GM20431 (cell line): ENCODE results near the gene GPC5.

Experiments
- in situ Hi-C: fragments of 300-500 bp; cut with MseI, MboI; formaldehyde crosslinking; loops from one replicate; pipeline ENCODE4 v1.15.0; 2020; ENCODE audit warnings: low sequenced_read_pairs; ENCODE audit not compliant: unreplicated experiment

GPC5 gene

DNA sequence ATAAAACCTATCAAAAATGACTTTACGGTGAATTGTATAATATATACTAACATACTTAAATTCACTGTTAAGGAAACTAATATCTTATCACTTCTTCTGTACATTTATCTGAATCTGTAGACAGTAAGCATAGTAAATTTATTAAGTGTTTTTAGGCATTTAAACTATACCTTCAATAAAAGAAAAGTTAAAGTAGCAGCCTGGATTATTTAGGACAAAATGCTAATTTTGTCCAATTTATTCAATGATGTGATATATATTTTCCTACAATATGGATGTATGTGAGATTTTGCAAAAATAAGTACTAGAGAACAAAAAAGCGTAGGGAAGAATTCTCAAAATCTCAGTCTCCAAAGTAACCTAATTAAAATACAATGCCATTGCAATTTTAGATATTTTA lies 299.9 kb downstream of the GPC5 start:
- in situ Hi-C loops: no loop called here

DNA sequence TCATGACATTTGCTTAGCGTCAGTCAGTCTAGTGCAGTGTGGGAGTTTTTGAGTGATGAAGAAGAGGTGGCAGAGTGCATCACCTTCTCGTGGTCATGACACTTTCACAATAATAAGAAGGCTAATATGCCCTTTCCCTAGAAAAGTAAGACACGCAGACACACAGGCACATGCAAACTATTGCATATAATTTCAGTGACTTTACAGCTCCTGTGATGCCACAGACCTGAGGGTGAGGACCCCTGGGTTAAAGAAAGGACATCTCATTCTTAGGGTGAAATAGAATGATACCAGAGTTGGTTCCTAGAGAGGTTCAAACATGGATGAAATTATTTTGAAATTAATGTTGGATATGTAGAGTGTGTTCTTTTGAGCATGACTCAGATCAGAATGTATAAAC lies 300.3 kb downstream of the GPC5 start:
- in situ Hi-C loops: no loop called here

DNA sequence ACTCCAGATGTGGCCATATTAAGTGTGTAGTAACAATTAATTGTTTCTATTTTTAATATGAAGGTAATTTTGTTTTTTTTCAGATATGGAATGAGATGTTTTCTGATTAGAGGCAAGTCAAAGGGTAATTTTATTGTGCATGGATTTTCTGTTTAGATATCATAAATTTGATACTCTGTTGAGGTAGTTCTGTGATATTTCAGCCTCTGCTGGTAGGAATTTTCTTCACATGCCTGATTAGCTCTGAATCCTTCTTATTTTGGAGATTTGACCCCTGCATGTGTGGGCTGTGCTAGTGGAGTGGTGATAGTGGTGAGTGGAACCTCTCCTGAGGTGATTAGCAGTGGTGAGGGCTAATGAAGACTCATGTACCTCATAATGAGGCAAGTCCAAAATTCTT lies 301.4 kb downstream of the GPC5 start:
- in situ Hi-C loops: no loop called here

- in situ Hi-C loops: no loop called here
Measured at GRCh38 chr13:91701975-91702374, 303.6 kb downstream of the GPC5 start.

DNA sequence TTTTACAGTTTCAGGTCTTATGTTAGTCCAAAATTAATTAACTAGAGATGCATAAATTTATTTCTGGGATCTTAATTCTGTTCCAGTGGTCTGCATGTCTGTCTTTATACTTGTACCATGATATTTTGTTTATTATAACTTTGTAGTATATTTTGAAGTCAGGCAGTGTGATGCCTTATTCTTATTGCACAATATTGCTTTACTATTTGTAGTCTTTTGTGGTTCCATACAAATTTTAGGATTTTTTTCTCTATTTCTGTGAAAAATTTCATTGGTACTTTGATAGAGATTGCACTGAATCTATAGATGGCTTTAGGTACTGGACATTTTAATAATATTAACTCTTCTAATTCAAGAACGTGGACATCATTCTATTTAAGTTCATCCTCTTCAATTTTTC lies 304.0 kb downstream of the GPC5 start:
- in situ Hi-C loops: no loop called here

- in situ Hi-C loops: no loop called here
Measured at GRCh38 chr13:91704398-91704797, 306.0 kb downstream of the GPC5 start.

DNA sequence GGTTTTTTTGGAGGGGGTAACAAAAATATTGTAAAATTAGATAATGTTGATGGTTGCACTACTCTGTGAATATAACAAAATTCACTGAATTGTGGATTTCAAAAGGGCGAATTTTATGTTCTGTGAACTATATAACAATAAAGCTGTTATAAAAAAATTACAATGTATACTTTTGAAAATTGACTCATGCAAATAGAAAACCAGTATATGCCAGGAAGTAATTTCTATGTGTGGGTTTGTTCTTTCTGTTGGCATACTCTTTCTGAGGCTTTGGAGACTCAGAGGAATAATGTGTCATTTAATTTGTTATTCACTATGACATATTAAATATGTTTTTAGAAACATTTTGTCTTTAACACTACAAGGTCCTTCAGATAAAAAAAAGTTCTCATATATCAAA lies 310.1 kb downstream of the GPC5 start:
- in situ Hi-C loops: no loop called here

GRCh38 chr13:91709180-91709579 lies 310.8 kb downstream of the GPC5 start:
- in situ Hi-C loops: no loop called here

- in situ Hi-C loops: no loop called here
Measured at GRCh38 chr13:91710733-91711132, 312.3 kb downstream of the GPC5 start.

- in situ Hi-C loops: no loop called here
Measured at GRCh38 chr13:91714855-91715254, 316.4 kb downstream of the GPC5 start.

DNA sequence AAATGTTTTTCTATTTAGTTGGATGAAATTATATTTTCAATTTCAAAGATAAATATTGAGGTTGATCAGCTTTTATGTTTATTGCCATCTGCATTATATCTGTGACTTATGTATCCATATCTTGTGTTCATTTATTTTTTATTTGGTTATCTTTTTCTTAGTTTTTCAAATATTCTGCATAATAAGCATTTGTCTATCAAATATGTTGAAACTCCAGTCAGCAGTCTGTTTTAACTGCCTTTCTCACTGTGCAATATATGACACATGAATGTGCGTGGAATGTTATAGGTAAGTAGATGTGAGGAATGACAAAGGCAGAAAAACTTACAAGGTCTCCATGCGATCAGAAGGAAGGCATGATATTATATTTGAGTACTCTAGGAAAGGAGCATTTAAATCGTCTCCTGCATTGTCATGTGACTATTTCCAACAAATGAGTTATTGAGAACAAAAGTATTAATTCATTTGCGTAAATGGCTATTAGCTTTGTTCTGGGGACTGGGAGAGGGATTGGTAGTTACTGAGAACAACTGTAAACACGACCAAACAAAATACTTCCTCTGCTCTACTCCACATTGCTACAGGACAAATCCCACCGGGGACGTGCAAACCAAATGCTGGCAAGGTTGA lies 318.1 kb downstream of the GPC5 start:
- in situ Hi-C loops: no loop called here

- in situ Hi-C loops: no loop called here
Measured at GRCh38 chr13:91719033-91719432, 320.6 kb downstream of the GPC5 start.

DNA sequence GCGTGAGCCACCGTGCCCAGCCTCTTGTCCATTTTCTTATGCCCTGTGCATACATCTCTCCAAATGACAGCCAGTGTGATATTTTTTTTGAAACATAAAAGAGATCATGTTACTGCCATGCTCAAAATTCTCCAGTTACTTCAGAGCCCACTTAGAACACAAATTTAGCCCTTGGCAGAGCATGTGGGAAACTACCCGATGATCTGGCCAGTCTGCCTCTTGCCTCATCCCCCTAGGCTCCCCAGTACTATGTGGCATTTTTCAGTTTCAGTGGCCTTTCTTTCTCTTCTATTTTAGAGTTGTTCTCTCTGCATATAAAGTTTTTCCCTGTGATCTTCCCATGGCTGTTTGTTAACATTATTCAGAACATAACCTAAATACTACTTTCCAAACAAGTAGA lies 323.0 kb downstream of the GPC5 start:
- in situ Hi-C loops: no loop called here

GRCh38 chr13:91722267-91722884 lies 324.0 kb downstream of the GPC5 start:
- in situ Hi-C loops: no loop called here

DNA sequence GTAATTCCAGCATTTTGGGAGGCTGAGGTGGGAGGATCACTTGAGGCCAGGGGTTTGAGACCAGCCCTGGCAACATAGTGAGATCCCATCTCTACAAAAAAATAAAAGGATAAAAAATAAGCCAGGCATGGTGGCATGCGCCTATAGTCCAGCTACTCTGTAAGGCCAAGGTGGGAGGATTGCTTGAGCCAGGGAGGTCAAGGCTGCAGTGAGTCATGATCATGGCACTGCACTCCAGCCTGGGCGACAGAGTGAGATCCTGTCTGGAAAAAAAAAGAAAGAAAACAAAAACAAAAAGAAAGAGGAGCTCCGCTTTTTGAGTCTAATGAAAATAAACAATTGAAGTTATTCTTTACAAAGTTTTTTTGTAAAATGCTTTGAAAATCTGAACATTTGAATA lies 326.2 kb downstream of the GPC5 start:
- in situ Hi-C loops: no loop called here

- in situ Hi-C loops: no loop called here
Measured at GRCh38 chr13:91725646-91726045, 327.2 kb downstream of the GPC5 start.

GRCh38 chr13:91726671-91727070 lies 328.2 kb downstream of the GPC5 start:
- in situ Hi-C loops: no loop called here

GRCh38 chr13:91729859-91730258 lies 331.4 kb downstream of the GPC5 start:
- in situ Hi-C loops: no loop called here

DNA sequence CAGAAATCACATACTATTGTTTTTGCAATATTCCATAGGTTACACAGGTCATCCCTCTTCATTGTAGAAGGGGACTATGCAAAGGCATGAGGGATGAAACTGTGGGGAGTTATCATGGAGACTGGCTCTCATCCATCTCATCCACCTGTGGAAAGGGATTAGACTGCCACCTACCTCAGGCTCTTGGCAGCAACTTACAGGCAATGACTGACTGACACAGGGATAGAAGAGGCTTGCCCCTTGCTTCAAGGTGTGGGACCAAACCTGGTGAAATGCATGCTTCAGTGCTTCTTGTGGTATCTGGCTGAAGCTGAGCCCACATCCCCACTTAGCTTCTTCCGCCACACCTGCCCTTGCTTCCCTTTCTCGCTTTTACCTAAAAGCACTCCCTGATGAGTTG lies 341.3 kb downstream of the GPC5 start:
- in situ Hi-C loops: no loop called here

DNA sequence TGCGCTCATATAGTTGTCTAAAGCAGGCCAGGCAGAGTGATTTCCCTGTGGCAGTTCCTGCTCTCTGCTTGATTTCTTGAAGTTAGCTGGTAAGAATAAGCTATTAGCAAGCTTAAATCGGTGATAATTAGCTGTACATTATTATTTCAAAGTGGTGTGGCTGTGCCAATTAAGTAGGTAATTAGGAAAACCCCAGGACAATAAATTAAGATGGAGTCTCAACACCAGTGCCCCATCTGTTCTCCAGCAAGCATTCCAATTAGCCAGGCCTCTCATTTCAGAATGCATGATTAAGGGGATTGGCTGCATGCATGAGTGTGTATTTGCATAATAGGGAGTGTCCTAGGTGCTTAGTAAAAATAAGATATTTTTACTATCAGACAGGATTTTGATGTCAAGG lies 342.3 kb downstream of the GPC5 start:
- in situ Hi-C loops: no loop called here

- in situ Hi-C loops: no loop called here
Measured at GRCh38 chr13:91741925-91742324, 343.5 kb downstream of the GPC5 start.

DNA sequence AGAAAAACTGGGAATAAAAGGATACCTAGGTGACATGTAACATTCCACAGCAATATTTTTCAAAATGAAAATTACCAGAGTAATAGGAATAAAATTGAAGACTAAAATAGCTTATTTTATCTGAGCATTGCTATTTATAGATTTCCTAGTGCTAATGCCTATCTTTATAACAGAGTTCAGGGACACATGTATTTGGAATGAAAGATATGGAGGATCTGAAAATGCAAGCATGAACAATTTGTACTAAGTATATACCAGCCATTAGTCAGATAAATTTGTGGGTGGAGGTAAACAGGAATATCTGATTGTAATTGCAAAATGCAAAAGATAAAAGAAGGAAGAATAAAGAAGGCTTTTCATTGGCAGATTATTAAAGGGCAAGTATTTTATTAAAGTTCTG lies 345.9 kb downstream of the GPC5 start:
- in situ Hi-C loops: no loop called here
